IPS DF 4.7 (cell line): Measurements from ENCODE around the gene SYNE3.

Experiments used
- DNase-seq: peaks from one replicate; pipeline ENCODE4 v3.0.0-alpha.2; 2013; ENCODE audit warnings: low spot score; ENCODE audit errors: extremely low read depth

The SYNE3 gene

DNA sequence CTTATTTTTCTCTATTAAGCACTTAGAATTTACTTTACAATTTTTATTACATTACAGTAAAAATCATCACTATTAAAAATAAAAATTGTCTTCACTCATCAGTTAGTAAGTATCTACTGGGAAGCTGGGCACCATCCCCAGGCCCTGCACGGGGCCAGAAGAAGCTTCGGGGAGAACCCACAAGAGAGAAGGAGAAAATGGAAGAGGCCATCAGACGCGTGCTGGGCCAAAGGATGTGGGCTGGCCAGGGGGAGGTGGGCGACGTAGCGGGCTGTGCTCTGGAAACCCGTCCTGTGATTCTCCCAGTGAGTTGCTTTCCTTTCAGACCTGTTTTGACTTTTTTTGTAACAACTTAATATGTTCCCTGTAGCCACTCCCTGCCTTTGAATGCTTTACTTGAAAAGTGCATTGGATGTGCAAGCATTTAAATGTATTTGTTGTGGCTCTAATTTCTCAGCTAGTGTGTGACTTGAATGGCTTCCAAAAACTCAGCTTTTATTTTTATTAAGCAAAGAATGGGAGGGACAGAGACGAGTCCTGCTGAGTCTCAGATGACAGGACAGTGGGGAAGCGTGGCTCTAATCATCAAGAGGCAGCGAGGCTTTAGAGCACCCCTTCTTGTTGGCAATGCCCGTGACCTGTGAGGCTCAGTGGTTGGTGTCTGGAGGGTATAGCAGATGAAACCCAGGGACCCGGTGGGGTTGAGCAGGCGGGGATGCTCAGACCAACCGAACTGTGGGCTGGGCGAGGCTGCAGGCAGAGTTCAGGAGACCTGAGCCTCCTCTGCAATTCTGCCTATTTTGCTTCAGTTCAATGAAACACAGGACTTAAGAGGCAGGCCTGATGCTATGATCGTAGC lies 38.8 kb downstream of the SYNE3 start:
- DNase-seq = no peak

DNA sequence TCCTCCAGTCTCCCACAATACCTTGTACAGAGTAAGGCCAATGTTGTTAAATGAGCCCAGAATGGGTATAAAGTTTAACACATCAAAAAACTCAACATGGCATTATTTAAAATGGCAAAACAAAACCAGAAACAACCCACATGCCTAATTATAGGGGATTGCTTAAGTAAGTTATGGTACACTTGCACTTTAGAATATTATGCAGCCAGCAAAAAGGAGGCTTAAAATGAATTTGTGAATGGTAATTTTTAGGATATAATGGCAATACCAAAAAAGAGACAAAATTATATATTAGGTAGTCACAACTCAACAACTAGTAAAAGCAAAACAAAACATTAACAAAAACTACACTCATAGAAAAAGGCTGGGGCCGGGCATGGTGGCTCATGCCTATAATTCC lies 39.7 kb downstream of the SYNE3 start:
- no peak for DNase-seq

DNA sequence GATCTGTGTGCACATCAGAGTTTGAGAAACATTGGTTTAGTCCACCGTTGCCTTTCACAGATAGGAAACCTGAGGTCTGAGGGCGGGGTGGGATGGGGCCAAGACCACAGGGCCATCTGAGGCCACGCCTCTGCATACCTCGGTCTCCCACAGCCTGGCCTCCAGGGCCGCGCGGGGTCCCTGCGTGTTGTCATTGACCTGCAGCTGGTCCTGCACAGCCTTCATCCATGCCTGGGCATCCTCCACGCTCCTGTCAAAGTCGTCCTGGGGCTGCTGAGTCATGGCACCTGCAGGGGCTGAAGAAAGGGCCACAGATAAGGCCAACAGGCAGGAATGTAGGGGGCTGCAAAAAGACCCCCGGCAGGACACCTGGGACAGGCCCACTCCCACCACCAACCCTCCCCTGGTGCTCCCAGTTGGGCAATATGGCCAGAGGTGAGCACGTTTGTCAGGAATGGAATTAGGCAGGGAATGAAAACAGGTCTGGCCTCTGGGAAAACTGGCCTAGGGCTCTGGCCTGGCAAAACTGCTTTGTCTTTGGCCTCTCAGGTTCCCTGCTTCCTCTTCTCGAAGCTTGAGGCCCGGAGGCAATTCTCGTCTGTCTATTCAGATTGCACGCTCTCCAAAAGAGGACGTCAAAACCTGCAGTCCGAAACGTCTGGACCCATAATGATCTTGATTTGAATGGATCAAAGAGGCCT lies 40.8 kb downstream of the SYNE3 start:
- no peak for DNase-seq

DNA sequence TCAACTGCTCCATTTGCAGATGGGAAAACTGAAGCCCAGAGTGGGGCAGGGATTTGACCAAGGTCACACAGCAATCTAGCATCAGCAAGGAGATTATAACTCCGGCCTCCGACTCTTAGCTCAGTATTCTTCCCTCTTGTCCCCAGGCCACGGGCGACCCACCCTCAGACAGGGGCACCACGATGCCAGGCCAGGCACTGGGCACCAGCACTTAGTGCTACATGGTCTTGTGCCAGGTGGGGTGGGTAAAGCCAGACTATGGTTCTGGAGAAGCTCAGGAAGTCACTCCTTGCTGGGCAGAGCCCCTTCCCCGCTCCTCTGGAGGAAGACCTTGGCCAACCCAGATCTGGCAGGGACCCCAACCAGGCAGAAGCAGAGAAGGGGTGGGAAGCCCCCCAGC lies 41.5 kb downstream of the SYNE3 start:
- no peak for DNase-seq

DNA sequence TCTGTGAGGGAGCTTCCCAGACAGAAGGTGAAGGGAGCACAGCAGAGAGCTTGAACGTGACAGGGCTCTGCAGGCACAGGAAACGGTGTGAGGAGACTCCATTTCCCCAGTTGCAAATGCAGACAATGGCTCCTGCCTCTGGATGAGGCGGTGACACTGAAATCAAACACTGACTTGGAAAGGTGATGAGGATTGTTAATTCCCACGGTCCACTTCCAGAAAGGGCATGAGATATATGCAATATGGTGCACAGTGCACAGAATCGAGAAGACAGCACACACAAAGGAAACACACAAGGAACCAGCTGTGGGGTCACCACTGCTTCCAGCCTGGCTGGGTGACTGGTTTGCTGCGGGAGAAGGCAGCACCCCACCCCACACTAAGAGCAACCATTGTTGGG lies 42.0 kb downstream of the SYNE3 start:
- DNase-seq = no peak

DNA sequence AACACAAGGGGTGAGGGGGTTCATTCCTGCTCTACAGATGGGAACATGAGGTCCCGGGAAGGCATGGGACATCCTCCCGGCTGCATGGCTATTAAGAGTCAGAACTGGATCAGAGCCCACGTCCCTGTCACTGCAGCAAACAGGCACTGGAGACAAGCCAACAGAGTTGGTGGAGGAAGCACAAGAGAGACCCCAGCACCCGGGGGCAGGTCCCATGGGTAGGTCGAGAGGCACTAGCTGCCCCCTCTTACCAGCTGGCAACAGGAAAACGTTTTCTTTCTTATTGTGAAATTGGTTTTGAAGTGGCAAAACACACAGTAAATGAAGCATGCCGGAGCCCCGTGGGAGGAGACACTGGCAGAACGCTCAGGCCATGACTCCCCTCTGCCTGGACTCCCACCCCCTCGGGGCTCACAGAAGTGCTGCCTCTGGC lies 43.6 kb downstream of the SYNE3 start:
- DNase-seq = no peak

DNA sequence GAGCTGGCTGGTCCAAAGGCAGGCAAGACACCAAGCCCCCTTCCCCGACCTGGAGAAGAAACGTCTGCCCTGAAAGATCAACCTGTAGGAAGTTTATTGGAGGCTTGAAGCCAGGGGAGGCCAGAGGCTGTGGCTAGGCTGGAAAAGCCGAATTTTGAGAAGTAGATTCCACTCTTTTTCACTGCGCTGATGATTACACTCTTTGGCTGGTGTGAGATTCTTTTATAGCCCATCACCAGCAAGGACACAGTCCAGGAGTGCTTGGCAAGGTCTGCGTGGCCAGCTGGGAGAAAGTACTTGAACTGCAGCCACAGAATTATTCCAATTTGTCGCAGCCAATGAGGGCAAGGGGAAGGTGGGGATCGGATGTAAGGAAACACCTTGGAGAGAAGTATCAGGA lies 45.0 kb downstream of the SYNE3 start:
- no peak for DNase-seq

DNA sequence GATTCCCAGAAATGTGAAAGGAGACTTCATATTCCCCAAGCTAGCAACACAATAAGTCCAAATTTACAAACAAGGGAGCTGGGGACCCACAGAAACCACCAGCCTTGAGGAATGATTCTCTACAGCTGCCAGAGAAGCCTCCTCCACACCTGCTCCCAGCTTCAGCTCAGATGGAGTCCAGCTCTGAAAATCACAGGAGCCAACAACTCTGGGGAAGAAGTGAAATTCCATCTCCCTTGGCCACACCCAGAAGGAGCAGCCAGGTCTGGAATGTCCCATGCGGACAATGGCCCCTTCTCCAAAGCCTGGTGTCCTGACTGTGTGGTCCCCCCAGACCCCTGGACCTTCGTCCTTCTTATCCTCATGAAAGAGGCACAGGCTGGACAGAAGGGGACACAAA lies 45.4 kb downstream of the SYNE3 start:
- DNase-seq = no peak

DNA sequence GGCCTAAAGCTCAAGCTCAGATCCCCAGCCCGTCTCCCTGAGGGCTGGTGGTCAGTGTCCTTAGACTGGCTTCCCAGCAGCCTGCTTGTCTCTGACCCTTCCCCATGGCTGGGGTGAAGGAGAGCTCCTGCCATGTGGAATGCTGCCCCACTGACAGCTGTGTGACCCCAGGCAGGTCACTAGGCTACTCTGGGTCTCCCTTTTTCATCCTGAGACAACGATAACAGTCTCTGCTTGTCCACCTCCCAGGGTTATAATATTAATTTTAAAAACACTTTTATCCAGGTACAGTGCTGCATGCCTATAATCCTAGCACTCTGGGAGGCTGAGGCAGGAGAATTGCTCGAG lies 47.3 kb downstream of the SYNE3 start:
- no peak for DNase-seq

DNA sequence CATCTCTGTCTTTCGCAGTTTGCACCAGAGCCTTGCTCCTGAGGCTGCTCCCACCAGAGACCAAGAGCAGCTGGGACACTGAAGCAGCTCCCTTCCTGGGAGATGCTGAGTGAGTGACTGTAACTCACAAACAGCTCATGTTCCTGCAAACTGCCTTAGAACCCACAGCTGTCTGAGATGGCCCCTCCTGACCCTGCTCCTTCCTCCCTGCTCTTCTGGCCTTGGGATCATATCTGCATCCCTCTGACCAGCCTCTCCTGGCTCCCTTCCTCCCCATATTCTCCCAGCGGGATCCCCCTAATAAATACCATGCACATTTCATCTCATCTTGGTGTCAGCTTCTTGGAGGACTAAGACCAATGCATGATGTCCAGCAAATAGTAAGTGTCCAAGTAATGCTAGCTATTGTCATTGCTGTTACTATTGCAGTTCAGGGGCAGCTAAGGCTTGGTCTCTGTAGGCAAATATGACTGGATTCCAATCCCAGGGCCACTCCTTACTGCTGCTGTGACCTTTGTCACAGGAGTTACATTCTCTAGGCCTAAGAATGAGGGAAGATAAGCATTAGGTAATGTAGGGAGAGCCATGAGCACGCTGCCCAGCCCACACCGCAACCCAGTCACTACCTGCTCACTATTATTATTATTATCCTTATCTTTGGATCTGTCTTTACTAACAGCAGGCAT lies 47.9 kb downstream of the SYNE3 start:
- no peak for DNase-seq

DNA sequence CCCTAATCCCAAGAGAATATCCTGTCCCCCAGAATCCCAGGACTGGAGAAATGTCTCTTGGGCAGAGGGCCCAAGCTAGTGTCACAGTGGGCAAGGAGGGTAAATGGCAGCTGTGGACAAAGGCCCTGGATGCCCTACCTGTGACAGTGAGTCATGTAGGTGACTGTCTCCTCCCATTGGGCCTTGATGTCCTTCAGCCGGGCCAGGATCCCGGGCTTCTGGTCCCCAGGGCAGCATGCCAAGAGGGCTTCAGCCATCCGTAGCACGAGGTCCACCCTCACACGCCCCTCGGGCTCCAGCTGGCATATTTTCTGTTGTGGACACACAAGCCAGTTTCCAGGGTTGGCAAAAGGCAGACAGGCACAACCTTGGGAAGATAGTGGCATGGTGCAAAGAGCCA lies 48.8 kb downstream of the SYNE3 start:
- no peak for DNase-seq

DNA sequence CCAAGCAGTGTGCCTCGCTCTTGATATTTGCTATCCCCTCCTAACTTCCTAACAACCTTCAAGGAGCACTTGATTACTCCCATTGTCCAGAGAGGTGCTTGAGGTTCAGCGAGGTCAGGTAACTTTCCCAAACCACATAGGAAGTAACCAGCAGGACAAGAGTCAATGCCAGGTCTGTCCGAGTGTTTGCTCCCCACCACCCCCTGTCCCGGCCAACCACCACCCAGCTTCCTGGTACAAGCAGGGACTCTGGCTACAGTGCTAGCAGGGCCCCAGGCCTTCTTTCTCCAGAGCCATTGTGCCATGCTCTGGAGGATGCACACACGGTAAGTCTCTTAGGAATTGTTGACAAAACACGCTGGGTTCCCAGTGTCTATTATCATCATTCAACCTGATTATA lies 49.2 kb downstream of the SYNE3 start:
- no peak for DNase-seq
